Activated B cell treated with CpG ODN at 0.5 μM for 24 hours (primary cell): Measurements from ENCODE around the gene GATAD2B. TPM values are rescaled to one million over a fixed set of nuclear protein-coding genes. Genes with fewer than 3 reads are reported as not detected.
"Not testable (repeated sequence)": the region's sequence is repeated elsewhere in the genome, so short reads cannot be mapped to it uniquely, and the experiment has no call there.

Source experiments
- ATAC-seq: fragments of 200-7000 bp; cut with Tn5 transposase; one replicate; pipeline ENCODE4 v1.10.0; 2021; ENCODE audit warnings: low read depth, mild to moderate bottlenecking, moderate library complexity
- CTCF ChIA-PET: fragments of 350-600 bp; sonication (Branson Sonifier 250); formaldehyde crosslinking; loops from one replicate; lab custom pipeline; 2021; ENCODE audit warnings: antibody characterized with exemption; lab: Charles Lee
- POLR2A ChIA-PET: fragments of 350-600 bp; sonication (Branson Sonifier 250); formaldehyde crosslinking; loops from one replicate; lab custom pipeline; 2021; ENCODE audit warnings: antibody characterized with exemption; lab: Charles Lee
- DNase-seq: peaks from one replicate; pipeline ENCODE4 v3.0.0; 2022
- H3K27ac Mint-ChIP-seq: one replicate; pipeline ENCODE4 v1.8.0; 2020; ENCODE audit warnings: mixed read lengths
- H3K27me3 Mint-ChIP-seq: one replicate; pipeline ENCODE4 v1.8.0; 2021; ENCODE audit warnings: mixed read lengths
- H3K36me3 Mint-ChIP-seq: one replicate; pipeline ENCODE4 v1.8.0; 2021; ENCODE audit warnings: low read depth, mixed read lengths
- H3K4me1 Mint-ChIP-seq: one replicate; pipeline ENCODE4 v1.8.0; 2021; ENCODE audit warnings: mixed read lengths
- H3K4me3 Mint-ChIP-seq: one replicate; pipeline ENCODE4 v1.8.0; 2020; ENCODE audit warnings: mild to moderate bottlenecking, mixed read lengths
- H3K9me3 Mint-ChIP-seq: one replicate; pipeline ENCODE4 v1.8.0; 2020; ENCODE audit warnings: mixed read lengths
- intact Hi-C: fragments of 100-400 bp; cut with micrococcal nuclease; formaldehyde crosslinking; loops from one replicate; pipeline ENCODE4 v1.15.1; 2024
- total RNA-seq: library from RNA; stranded (reverse); gene quantifications from 2 replicates; pipeline ENCODE4 v1.2.3, GENCODE V29; 2022
- TF ChIP-seq, protein P1 (sequence below): fragments of 200-600 bp; IDR thresholded peaks from one replicate; pipeline ENCODE4 v1.8.0; 2022; ENCODE audit warnings: antibody characterized with exemption, mild to moderate bottlenecking

Gene GATAD2B
- total RNA-seq, 1 donor from 2014 or later = 86.3 TPM

GRCh38 chr1:153903841-153904455, 18.8 kb downstream of the GATAD2B start:
- ATAC-seq = no peak
- Mint-ChIP-seq H3K4me3 (no peak overlapping the region), H3K27ac (peak overlapping the region; percentile 12), H3K4me1 (peaks cover 41% of the 10 kb centered on the region), H3K9me3 (no peaks in the 10 kb centered on the region), H3K27me3 (no peaks in the 10 kb centered on the region), H3K36me3 (peaks cover 35% of the 10 kb centered on the region)
- POLR2A ChIA-PET = no interaction called here
- TF ChIP-seq, protein P1, sequence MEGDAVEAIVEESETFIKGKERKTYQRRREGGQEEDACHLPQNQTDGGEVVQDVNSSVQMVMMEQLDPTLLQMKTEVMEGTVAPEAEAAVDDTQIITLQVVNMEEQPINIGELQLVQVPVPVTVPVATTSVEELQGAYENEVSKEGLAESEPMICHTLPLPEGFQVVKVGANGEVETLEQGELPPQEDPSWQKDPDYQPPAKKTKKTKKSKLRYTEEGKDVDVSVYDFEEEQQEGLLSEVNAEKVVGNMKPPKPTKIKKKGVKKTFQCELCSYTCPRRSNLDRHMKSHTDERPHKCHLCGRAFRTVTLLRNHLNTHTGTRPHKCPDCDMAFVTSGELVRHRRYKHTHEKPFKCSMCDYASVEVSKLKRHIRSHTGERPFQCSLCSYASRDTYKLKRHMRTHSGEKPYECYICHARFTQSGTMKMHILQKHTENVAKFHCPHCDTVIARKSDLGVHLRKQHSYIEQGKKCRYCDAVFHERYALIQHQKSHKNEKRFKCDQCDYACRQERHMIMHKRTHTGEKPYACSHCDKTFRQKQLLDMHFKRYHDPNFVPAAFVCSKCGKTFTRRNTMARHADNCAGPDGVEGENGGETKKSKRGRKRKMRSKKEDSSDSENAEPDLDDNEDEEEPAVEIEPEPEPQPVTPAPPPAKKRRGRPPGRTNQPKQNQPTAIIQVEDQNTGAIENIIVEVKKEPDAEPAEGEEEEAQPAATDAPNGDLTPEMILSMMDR = no peak
- intact Hi-C loops = loop anchor here (5.0 kb wide), 1 partner anchor 37 kb away; no protein-coding TSS in a partner anchor
- CTCF ChIA-PET = no interaction called here
- no peak for DNase-seq

DNA sequence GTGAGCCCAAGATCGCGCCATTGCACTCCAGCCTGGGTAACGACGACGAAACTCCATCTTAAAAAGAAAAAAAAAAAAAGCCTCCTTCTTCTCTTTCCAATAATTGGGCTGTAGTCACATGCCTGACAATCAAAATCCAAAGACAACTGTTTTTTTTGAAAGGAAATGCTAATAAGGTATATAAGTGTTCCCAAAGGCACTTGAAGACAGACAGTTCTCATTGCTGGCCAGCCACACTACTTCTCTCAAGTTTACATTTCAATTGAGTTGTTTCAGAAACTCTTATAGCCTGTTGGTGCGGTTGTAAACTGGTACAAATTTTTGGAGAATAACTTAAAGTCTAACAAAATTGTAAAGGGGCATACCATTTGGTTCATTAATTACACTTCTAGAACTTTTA, 23.3 kb downstream of the GATAD2B start:
- ChIA-PET POLR2A (no interaction called here), CTCF (interaction anchor here (1.1 kb wide), 1 partner anchor 47 kb away, joined by 3 read pairs; the partner anchor contains the start of gene DENND4B)
- ATAC-seq (no peak), DNase-seq (no peak)
- H3K9me3 Mint-ChIP-seq = no peaks in the 10 kb centered on the region
- H3K4me3 Mint-ChIP-seq = no peak overlapping the region
- intact Hi-C loops = no loop called here
- TF ChIP-seq, protein P1 = no peak
- H3K36me3 Mint-ChIP-seq = peaks cover 38% of the 10 kb centered on the region
- H3K4me1 Mint-ChIP-seq = peaks cover 37% of the 10 kb centered on the region
- H3K27me3 Mint-ChIP-seq = no peaks in the 10 kb centered on the region
- no peak overlapping the region for H3K27ac Mint-ChIP-seq

- H3K27me3 Mint-ChIP-seq, DNase-seq, H3K9me3 Mint-ChIP-seq, H3K4me3 Mint-ChIP-seq, intact Hi-C loops: not testable (repeated sequence)
- CTCF ChIA-PET = interaction anchor here (1.2 kb wide), 1 partner anchor 72 kb away, joined by 3 read pairs; the partner anchor contains the start of gene CREB3L4
- POLR2A ChIA-PET = interaction anchor here (0.5 to 1.2 kb wide), 3 partner anchors 38 to 67 kb away, joined by 3 to 4 read pairs (median 4); partner anchors contain the start of gene SLC39A1
- ATAC-seq = peak; percentile 41
- H3K27ac Mint-ChIP-seq = peak overlapping the region; percentile 18
- peaks cover 29% of the 10 kb centered on the region for H3K4me1 Mint-ChIP-seq
- peaks cover 48% of the 10 kb centered on the region for H3K36me3 Mint-ChIP-seq
Observed at GRCh38 chr1:153895866-153896265, 26.9 kb downstream of the GATAD2B start.

DNA sequence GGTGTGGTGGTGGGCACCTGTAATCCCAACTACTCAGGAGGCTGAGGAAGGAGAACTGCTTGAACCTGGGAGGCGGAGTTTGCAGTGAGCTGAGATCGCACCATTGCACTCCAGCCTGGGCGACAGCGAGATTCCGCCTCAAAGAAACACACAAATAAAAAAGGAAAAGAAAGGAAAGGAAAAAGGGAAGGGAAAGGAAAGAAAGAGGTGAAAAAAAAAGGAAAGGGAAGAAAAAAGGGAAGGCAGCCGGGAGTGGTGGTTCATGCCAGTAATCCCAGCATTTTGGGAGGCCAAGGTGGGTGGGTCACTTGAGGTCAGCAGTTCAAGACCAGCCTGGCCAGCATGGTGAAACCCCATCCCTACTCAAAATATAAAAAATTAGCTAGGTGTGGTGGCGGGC, 31.7 kb downstream of the GATAD2B start:
- ATAC-seq, CTCF ChIA-PET, H3K27me3 Mint-ChIP-seq, H3K9me3 Mint-ChIP-seq, H3K4me3 Mint-ChIP-seq, intact Hi-C loops, DNase-seq, H3K27ac Mint-ChIP-seq: not testable (repeated sequence)
- Mint-ChIP-seq H3K4me1 (peaks cover 53% of the 10 kb centered on the region), H3K36me3 (peaks cover 60% of the 10 kb centered on the region)
- POLR2A ChIA-PET = interaction anchor here (0.6 kb wide), 1 partner anchor 85 kb away, joined by 3 read pairs; no protein-coding TSS in a partner anchor

- no peaks in the 10 kb centered on the region for H3K27me3 Mint-ChIP-seq
- intact Hi-C loops = no loop called here
- DNase-seq (no peak), ATAC-seq (no peak)
- no peak overlapping the region for H3K4me3 Mint-ChIP-seq
- peaks cover 55% of the 10 kb centered on the region for H3K36me3 Mint-ChIP-seq
- H3K27ac Mint-ChIP-seq = peak overlapping the region; percentile 60
- ChIA-PET POLR2A (interaction anchor here (0.7 kb wide), 1 partner anchor 65 kb away, joined by 5 read pairs; no protein-coding TSS in a partner anchor), CTCF (no interaction called here)
- TF ChIP-seq, protein P1 = no peak
- H3K4me1 Mint-ChIP-seq = peaks cover 48% of the 10 kb centered on the region
- no peaks in the 10 kb centered on the region for H3K9me3 Mint-ChIP-seq
Observed at GRCh38 chr1:153888533-153888932, 34.2 kb downstream of the GATAD2B start.

DNA sequence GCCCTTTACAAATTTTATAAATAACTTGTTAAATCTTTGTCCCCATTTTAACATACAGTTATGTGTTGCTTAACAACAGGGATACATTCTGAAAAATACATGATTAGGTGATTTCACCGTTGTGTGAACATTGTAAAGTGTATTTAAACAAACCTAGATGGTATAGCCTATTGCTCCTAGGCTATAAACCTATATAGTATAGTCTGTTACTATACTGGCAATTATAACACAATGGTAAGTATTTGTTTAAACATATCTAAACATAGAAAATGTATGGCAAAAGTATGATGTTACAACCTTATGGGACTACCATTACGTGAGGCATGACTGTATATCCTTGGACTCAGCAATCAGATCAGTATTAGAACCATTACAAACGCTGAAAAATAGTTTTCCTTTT, 36.6 kb downstream of the GATAD2B start:
- intact Hi-C loops = no loop called here
- no peak for DNase-seq
- no peak overlapping the region for H3K27ac Mint-ChIP-seq
- no peak for ATAC-seq
- ChIA-PET CTCF (no interaction called here), POLR2A (interaction anchor here (0.7 kb wide), 1 partner anchor 79 kb away, joined by 3 read pairs; no protein-coding TSS in a partner anchor)
- H3K27me3 Mint-ChIP-seq = no peaks in the 10 kb centered on the region
- no peak overlapping the region for H3K4me3 Mint-ChIP-seq
- TF ChIP-seq, protein P1 = no peak
- peaks cover 44% of the 10 kb centered on the region for H3K4me1 Mint-ChIP-seq
- H3K9me3 Mint-ChIP-seq = no peaks in the 10 kb centered on the region
- peaks cover 41% of the 10 kb centered on the region for H3K36me3 Mint-ChIP-seq
